Left renal pelvis (tissue), 4 donors: ENCODE results near the gene PTPN3. TPM values are rescaled to one million over a fixed set of nuclear protein-coding genes. Genes with fewer than 3 reads are reported as not detected.

Experiments
- DNase-seq, 4 donors: peaks; one replicate each; pipeline ENCODE4 v3.0.0-alpha.2; 2013; ENCODE audit warnings: low read depth in 4 of 4, low spot score in 3 of 4
- polyA plus RNA-seq, 4 donors: library from polyadenylated mRNA; unstranded; fragments of 120-200 nt; gene quantifications; one replicate each; pipeline ENCODE4 v1.2.1, GENCODE V29; 2013; ENCODE audit not compliant: insufficient read length in 4 of 4

Gene PTPN3
- polyA plus RNA-seq, 4 donors: 3.2 to 56.4 (median 51.1) TPM

DNA sequence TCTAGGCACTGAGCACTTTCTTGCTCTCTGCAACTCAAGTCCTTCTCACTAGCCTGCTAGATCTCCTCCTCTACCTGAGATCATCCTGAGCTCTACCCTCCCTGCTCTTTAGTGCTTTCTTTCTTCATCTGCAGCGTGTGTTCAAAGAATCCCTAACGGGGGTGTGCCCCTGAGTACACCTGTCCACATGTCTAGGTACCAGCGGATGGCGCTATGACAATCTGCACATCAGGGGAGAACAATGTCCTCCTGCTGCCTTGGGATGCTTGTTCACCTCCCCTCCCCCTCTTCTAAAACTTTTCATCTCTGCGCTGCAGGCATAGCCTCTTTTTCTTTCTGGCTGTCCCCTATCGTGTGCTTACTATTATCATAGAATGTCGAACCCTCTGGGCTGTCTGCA, 42.7 kb downstream of the PTPN3 start:
- no peak for DNase-seq

DNA sequence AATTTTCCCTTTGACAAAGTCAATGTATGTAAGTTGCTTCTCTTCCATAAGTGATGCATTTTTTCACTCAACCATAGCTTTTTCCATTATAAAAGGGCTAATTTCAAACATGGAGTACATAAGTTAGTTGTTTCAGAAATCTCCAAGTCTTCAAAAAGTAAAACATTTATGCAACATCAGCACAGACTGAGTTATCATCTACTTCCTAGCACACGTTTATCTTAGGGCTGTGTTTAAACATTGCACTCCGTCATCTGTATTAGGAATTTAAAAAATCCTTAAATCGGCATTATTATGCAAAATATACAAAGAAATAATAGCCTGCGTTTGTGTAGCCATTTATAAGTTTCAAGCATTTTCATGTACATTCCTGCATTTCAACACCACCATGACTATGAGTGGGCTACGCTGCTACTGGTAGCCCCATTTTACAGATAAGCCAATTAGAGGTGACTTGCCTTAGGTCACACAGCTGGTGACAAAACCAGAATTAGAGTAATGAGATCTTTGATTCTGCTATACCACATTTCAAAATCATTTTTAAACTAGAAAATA, 43.4 kb downstream of the PTPN3 start:
- DNase-seq: no peak

DNA sequence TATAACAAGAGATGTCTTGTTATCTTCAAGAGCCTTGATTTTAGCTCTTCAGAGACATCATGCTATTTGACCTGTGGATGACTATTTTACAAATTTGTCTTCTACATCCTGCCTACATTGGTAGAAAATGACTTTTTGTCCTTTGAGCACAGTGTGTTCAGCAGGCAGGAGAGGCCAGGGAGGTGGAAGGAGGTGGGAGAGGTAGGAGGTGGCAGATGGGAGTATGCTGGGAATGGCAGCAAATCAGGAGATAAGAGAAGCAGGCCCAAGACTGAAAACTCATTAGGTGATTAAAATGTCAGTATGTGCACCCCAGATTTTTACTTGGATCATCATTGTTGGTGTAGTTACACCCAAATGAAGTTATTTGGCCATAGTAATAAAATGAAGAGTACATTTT, 44.1 kb downstream of the PTPN3 start:
- DNase-seq: no peak

DNA sequence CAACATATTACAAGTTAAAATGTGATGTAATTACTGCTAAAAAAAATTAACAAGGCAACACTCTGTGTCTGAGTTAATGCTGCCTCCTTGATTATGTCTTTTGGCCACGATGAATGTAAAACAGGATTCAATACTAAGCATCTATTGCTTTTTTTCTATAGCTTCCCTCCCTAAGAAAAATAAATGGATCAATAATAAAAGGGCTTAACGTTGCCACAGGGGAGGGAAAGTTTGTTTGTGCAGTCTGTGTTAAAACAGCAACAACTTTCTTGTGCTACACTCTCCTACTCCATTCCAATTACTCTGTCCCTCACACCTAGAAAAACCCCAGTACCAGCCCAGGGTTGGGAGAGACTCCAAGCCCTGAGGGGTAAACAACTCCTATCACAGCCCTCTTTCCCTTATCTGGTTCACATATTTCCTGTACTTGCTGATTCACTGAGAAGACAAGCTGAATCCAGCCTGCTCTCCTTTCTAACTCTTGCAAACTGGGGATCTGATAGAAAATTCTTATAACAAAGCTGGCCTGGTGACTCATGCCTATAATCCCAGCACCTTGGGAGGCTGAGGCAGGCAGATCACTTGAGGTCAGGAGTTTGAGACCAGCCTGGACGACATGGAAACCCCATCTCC, 44.8 kb downstream of the PTPN3 start:
- no peak for DNase-seq

DNA sequence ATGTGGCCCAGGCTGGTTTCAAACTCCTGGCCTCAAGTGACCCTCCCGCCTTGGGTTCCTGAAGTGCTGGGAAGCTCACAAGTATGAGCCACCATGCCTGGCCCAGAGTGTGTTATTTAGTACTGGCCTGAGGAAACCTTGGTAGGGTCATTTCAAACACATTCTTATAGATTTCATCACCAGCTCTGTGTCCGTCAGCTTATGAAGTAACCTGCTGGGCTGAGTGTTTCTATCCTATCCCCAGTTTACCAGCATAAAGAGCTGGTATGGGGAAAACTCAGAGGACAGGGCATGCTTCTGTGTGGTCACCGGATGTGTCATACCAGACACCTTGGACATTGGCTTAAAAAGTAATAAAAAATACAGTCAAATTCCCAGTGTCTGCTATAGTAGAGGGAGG, 45.3 kb downstream of the PTPN3 start:
- no peak for DNase-seq

DNA sequence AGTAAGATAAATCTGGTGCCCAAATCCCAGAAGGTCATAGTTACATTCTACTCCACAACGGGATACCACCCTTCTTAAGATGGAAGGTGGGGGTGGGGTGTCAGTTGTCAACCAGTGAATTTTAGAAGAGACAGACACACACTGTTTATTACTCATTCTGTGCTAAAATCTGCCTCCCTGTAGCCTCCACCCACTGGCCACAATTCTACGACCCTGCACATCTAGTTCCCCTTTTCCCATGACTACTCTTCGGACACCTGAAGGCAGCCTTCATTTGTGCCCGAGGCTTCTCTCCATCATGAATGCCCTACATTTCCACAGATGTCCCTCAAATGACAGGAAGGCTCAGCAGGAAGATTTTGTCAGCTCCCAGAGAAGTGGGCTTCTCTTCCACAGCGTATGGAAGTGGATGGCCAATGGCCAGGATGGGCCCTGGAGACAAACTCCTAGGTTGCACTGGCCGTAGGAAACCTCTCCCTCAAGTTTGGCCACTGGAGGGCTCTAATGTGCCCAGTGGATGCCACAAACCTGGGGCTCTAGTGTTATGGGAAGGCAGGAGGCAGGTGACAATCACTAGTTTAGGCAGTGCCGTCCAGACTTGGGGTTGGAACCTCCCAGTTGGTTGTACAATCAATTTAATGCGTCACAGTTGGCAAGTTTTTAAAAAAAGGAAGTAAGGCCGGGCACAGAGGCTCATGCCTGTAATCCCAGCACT, 46.6 kb downstream of the PTPN3 start:
- no peak for DNase-seq

DNA sequence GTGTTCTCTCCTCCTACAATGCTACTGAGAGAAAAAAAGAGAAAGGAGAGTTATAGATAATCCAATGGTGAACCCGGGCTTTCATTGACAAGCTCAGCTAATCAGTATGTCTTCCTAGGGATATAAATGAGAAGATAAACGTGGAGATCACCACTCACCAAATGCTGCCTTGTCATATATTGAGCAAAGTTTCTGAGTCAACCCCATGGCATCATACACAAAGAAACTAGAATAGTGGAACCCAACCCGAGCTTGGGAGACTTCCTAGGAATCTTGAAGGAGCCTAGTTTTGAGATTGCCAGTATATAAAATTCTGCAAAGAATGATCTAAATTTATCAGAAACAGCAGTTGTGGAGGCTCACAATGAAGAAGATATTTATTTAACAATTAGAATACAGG, 47.8 kb downstream of the PTPN3 start:
- DNase-seq: no peak

DNA sequence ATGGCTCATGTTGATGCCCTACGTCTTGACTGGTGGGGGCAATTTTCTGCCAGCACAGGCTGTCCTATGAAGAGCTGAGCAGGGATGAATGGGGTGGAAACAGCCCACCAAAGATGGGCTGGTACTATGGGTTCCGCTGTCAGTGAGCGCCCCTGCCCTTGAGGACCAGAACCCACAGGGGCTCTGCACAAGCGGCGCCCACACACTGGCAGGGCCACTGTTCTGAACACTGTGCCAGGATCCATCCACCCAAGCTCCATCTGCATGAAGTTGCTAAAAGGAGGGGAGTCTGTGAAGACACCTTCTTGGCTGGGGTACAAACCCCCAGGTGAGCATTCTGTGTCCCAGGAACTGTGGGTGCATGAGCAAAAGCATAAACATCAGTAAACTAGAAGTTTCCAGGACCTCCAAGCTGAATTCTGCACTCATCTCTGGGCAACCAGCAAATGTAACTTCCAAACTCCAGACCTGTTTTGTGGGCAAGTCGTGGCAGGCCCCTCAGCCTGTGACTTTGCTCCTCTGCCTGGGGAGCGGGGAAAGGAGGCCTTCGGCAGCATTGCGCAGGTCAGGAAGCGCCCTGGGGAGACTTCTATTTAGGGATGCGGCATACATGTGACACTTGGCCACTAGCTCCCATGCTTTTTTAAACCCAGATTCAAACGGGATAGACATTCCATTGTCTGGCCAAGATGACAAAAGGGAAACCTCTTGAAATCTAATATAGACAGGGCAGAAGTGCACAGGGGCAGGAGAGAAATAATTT, 48.9 kb downstream of the PTPN3 start:
- DNase-seq: no peak

DNA sequence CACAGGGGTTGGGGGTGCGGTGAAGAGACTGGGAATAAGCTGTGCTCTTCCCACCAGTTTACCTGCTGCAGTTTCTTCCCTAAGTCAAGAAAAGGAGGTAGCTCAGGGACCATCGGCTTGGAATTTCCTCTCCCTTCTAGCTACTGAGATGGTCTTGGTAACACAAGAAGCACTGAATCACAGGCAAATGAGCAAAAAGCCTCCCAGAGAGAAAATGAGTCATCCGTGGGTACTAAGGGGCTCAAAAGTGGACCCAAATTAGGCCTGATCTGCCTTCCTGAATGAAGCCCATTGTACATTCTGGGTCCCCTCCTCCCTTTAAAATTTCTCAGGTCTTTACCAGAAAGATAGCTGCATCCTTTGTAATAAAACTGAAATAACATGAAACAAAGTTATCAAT, 49.9 kb downstream of the PTPN3 start:
- no peak for DNase-seq

DNA sequence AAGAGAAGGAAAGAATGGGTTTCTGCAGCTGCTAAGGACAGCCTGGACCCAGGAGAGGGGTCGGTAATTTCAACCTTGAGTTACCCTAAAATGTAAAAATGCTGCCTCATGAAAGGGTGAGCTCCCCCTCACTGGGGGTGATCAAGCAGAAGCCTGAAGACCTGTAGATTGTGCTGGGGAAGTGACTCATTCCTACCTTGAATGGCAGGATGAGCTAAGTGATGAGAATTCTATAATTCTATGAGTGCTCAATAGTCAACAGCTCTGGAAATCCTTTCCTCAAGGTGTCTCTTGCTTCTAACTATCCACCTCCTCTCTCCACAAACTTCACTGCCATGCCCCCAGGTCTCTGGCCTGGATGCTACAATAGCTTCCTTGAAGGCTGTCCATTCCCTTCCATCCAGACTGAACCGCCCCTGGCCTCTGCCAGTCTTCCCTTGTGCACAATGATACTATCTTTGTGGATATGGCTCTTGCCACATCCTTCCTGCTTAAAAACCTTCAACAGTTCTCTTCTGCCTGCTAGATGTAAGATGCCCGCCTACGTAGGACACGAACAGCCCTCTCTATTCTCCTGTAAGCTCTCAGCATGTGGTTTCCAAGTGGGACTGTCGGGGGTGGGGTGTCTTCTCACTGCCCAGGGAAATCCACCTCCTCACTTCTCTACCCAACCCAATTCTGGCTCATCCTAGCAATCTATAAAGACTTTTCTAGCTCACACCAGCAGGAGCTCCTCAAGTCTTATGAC, 50.6 kb downstream of the PTPN3 start:
- DNase-seq: no peak

DNA sequence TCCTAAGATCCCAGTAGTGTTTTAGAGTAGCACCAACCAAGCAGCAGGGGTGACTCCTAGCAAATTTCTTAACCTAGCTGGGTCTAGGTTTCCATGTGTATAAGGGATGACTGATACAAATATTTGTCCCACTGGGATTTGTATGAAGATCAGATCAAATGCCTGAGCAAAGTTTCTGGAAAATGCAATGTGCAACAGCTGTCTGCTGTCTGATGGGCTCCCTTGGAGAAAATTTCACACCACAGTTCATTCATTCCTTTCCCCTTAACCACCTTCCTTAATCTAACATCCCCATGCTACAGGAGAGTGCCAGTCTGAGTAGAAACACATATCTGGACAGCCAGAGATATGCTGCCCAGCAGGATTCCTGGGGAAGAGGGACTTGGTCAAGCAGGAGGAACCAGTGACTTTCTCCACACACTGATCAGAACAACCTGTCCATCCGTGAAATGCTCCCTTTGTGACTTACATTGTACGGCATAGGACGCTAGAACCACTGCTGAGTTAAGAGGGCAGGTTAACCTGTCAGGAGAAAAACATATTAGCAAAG, 53.3 kb downstream of the PTPN3 start:
- DNase-seq: no peak

DNA sequence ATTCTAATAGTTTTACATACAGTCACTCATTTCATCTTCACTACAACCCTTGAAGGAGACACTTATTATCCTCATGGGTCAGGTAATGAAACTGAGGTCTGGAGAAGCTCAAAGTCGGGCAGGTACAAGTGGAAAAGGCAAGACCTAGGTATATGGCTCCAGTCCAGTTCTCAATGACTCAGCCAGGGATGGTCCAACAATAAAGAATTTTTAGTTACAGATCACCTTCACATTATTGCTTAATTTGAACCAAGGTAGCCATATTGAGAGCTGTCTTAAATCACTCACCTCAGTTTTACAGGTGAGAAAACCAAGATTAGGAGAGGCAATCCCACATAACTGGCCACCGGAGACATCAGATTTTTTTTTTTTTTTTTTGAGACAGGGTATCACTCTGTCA, 55.4 kb downstream of the PTPN3 start:
- no peak for DNase-seq

DNA sequence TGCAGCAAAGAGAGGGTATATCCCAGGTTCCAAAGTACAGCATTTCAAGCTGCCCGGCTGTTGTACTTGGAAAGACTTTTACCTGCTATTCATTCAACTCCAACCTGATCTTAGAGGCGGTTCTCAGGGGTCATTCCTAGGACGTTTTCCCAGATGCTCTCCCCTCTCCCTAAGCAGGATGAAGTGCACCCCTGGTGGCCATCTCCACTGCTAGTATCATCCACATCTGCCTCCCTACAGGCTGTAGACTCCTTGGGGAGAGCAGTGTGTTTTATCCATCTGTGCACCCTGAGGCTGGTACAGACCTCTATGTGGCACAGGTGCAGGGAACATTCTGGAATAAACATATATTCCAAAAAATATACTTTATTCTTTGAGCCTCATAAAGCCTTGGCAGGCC, 56.8 kb downstream of the PTPN3 start:
- no peak for DNase-seq

DNA sequence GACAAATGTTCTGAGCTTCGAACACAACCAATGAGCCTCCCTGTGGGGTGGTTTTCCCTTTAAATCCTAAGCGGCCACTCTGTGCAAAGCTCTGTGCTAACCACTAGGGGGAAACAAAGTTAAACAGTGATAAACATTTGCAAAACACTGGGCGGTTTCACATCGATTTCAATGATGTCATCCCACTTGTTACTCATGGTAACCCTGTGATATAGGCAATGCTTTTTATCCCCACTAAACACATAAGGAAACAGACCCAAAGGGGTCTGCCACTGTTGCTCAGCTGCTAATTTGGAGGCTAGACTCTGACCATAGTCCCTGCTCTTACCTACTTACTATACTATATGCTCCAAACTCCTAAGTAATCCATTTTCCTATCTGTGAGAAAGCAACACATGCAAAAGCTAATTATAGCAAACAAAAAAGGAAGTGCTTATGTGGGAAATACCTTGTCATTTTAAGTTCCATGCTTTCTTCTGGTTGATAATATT, 57.3 kb downstream of the PTPN3 start:
- peak in 3 of 4 donors; percentile 18 to 35 (median 31) for DNase-seq

DNA sequence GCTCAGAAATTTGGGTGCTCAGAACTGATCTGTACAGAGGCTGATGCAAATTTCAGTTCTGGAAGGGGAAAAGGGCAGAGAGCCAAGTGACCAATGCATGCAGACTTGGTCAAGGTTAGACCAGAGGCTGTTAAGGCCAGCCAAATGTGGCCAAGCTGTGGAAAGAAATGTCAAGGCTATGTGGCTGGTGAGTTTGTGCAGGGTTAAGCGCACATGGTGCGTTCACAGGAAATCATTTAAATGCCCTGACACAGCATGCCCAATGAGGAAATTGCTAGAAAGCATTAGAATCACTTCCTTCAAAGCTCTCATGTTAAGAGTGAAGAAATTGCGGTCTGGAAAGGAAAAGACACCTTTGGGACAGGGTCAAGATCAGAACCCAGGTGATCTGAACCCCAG, 58.0 kb downstream of the PTPN3 start:
- no peak for DNase-seq

DNA sequence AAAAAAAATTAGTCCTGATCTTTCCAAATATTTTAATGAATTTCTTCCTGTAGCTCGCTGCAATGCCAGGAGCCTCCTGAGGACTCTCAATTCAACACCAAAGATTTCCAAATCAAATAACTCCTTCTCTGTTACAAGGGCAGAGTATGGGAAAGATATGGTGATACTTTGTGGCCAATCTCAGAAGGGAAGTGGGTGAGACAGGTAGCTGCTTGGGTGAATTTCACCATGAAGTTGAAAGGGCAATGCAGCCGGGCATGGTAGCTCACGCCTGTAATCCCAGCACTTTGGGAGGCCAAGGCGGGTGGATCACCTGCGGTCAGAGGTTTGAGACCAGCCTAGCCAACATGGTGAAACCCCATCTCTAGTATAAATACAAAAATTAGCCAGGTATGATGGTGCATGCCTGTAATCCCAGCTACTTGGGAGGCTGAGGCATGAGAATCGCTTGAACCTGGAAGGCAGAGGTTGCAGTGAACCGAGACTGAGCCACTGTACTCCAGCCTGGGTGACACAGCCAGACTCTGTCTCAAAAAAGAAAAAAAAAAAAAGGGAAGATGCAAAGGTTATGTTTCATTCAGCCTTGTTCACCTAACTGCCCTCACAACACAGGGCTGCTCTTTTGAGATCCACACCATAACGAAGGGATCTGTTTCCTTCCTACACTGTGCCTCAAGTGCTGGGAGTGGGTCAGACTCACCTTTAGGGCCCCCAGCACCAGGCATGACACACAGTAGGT, 58.6 kb downstream of the PTPN3 start:
- no peak for DNase-seq

DNA sequence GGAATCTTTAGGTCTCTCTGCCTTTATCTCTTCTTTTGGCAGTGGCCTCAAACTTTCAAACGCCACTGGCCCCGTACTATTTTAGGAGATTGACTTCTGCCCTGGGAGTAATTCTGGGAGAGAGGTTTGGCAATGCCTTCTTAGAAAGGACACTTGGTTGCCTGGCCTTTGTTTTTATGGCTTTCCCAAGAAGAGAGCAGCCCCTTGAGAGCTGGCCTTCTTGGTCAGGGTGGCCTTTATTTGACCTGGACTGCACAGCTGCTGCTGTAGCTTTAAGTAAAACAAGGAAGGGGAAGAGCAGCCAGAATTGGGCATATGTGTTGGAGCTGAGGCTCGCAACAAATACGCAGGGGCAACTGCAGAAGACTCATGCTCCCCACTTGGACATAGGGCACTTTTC, 60.8 kb downstream of the PTPN3 start:
- DNase-seq: no peak

DNA sequence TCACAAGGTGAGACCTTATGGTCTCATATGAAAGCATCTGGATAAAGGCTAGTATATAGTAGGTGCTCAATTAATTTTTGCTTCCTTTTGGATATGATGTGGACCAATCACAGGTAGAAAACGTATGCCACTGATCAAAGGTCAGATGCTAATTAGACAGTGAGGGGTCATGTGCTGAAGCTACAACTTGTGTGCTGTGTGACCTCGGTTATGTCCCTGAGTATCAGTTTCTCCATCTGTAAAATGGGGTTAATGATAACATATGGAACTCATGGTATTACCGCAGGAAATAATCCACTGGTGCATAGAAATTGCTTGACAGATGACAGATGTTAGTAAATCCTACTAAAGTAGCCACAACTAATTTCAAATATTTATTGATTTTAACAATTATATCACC, 62.0 kb downstream of the PTPN3 start:
- no peak for DNase-seq

DNA sequence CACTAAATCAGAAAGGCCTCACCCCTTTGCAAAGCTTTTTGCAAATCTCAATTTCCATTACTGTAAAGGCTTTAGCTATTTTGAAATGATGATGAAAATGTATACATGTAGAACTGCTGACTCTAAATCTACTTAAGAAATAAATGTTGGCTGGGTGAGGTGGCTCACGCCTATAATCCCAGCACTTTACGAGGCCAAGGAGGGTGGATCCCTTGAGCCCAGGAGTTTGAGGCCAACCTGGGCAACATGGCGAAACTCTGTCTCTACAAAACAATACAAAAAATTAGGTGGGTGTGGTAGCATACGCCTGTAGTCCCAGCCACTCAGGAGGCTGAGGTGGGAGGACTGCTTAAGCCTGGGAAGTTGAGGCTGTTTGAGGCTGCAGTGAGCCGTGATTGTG, 64.6 kb downstream of the PTPN3 start:
- DNase-seq: no peak

DNA sequence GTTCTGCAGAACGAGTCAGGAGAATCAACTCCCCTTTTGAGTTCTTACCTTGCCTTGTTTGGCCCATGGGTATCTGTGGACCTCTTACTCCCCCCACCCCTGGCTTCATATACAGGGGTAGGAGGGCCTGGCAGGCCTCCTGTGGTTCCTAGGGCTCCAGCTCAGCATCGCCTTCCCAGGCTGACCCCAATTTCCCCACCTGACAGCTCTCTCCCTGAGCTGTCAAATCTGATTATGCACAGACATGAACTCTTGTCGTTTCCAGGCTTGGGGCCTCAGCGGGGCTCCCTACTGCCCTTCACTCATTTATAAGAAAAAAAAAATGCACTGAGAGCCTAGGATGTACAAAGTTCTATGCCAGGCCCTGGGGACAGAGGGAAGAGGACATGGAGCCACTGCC, 67.9 kb downstream of the PTPN3 start:
- DNase-seq: no peak
